H4 (cell line): ENCODE results near the gene POLR1B. TPM values are rescaled to one million over a fixed set of nuclear protein-coding genes. Genes with fewer than 3 reads are reported as not detected.

ENCODE experiments used
- total RNA-seq: library from RNA; depleted of rRNA; stranded (reverse); fragments of >200 nt; shearing (Covaris generic); gene quantifications from 2 replicates; pipeline ENCODE4 v1.2.3, GENCODE V29; 2014; rRNA removed

The POLR1B gene
- total RNA-seq, 1 experiment from 2014 or later = 29.3 TPM

Other genes with a start within 250 kb of the POLR1B start
- 1.5 and 2.0 TPM in 2 replicates for gene RGPD8, start 108.8 kb upstream of the POLR1B start, total RNA-seq
- 22.8 and 32.9 TPM in 2 replicates for gene TTL, start 60.3 kb upstream of the POLR1B start, total RNA-seq
- 23.6 and 38.6 TPM in 2 replicates for gene CHCHD5, start 42.1 kb downstream of the POLR1B start, total RNA-seq
- 54.2 and 57.2 TPM in 2 replicates for gene SLC20A1, start 103.5 kb downstream of the POLR1B start, total RNA-seq
- not detected in 2 replicates for gene NT5DC4, start 178.6 kb downstream of the POLR1B start, total RNA-seq
- gene CKAP2L, start 222.1 kb downstream of the POLR1B start, total RNA-seq = 15.7 and 15.8 TPM in 2 replicates
- 0.06 TPM in 1 of 2 replicates, not detected in the other for gene IL1A, start 242.0 kb downstream of the POLR1B start, total RNA-seq